HK-2 (cell line): ENCODE results near the gene CST2.
"Not testable (repeated sequence)": the region's sequence is repeated elsewhere in the genome, so short reads cannot be mapped to it uniquely, and the experiment has no call there.

Experiments
- DNase-seq: peaks from one replicate; pipeline ENCODE4 v3.0.0-alpha.2; 2018; ENCODE audit not compliant: unreplicated experiment

The CST2 gene

GRCh38 chr20:23826541-23827021, at the start of gene CST2:
Gene CST2 (minus strand): TSS chr20:23826729. CDS start chr20:23826660, 69 bp downstream.
- DNase-seq: no peak

GRCh38 chr20:23875606-23876237, 49.2 kb upstream of the CST2 start:
- DNase-seq: no peak

GRCh38 chr20:23874747-23875146, 48.2 kb upstream of the CST2 start:
- DNase-seq: no peak

- DNase-seq: no peak
Observed at GRCh38 chr20:23873370-23874015, 47.0 kb upstream of the CST2 start.

- DNase-seq: no peak
Observed at GRCh38 chr20:23872065-23872464, 45.5 kb upstream of the CST2 start.

GRCh38 chr20:23870461-23870860, 43.9 kb upstream of the CST2 start:
- DNase-seq: no peak

- no peak for DNase-seq
Observed at GRCh38 chr20:23869520-23869919, 43.0 kb upstream of the CST2 start.

- DNase-seq: no peak
Observed at GRCh38 chr20:23868321-23868720, 41.8 kb upstream of the CST2 start.

- DNase-seq: no peak
Observed at GRCh38 chr20:23867152-23867776, 40.7 kb upstream of the CST2 start.

- not testable (repeated sequence) for DNase-seq
Observed at GRCh38 chr20:23860771-23861170, 34.2 kb upstream of the CST2 start.

- DNase-seq: no peak
Observed at GRCh38 chr20:23857962-23858595, 31.6 kb upstream of the CST2 start.

GRCh38 chr20:23856736-23857135, 30.2 kb upstream of the CST2 start:
- DNase-seq: no peak

- no peak for DNase-seq
Observed at GRCh38 chr20:23856226-23856625, 29.7 kb upstream of the CST2 start.

GRCh38 chr20:23841693-23842092, 15.2 kb upstream of the CST2 start:
- no peak for DNase-seq

GRCh38 chr20:23835716-23836115, 9.2 kb upstream of the CST2 start:
- DNase-seq: no peak

- no peak for DNase-seq
Observed at GRCh38 chr20:23832775-23833513, 6.4 kb upstream of the CST2 start.

GRCh38 chr20:23831961-23832360, 5.4 kb upstream of the CST2 start:
- peak; percentile 25 for DNase-seq

- no peak for DNase-seq
Observed at GRCh38 chr20:23823621-23824324, 2.8 kb downstream of the CST2 start.

- no peak for DNase-seq
Observed at GRCh38 chr20:23823111-23823510, 3.4 kb downstream of the CST2 start.

GRCh38 chr20:23820493-23820892, 6.0 kb downstream of the CST2 start:
- DNase-seq: no peak

- not testable (repeated sequence) for DNase-seq
Observed at GRCh38 chr20:23811559-23811958, 15.0 kb downstream of the CST2 start.
